K562 (cell line): ENCODE data around the gene PTPMT1. TPM values are rescaled to one million over a fixed set of nuclear protein-coding genes. Genes with fewer than 3 reads are reported as not detected.

ENCODE experiments used
- KAT7 ChIP-seq: sonication (generic); formaldehyde crosslinking; IDR thresholded peaks from 2 replicates; pipeline ENCODE4 v1.8.0; 2022; ENCODE audit warnings: missing genetic modification reagents, mild to moderate bottlenecking, borderline replicate concordance
- POLR2AphosphoS5 ChIP-seq: IDR thresholded peaks from 2 replicates; pipeline ENCODE4 v1.6.1; 2011; ENCODE audit warnings: mild to moderate bottlenecking, low read depth, low read length, moderate library complexity; ENCODE audit not compliant: control insufficient read depth, insufficient read depth
- PYGO2 ChIP-seq: fragments of 450-650 bp; IDR thresholded peaks from 2 replicates; pipeline ENCODE4 v1.6.1; 2016; ENCODE audit warnings: mild to moderate bottlenecking, missing genetic modification characterization, moderate library complexity, missing compliant biosample characterization
- RNF219 ChIP-seq: fragments of 250-450 bp; sonication (Bioruptor Pico); IDR thresholded peaks from 2 replicates; pipeline ENCODE4 v1.5.0; 2022; ENCODE audit warnings: mild to moderate bottlenecking
- SRSF1 ChIP-seq: fragments of 200-400 bp; formaldehyde crosslinking; IDR thresholded peaks from 2 replicates; pipeline ENCODE4 v1.6.1; 2017; ENCODE audit warnings: mild to moderate bottlenecking, low read depth, low read length, moderate library complexity
- ZBTB9 ChIP-seq: fragments of 450-650 bp; formaldehyde crosslinking; IDR thresholded peaks from 2 replicates; pipeline ENCODE4 v1.4.0; 2020; ENCODE audit warnings: mild to moderate bottlenecking, moderate library complexity
- ZNF318 ChIP-seq, 2 experiments: fragments of 450-650 bp; IDR thresholded peaks; 2 replicates each; pipeline ENCODE4 v1.6.1; 2016; ENCODE audit warnings: mild to moderate bottlenecking in 2 of 2, borderline replicate concordance in 1 of 2, low read depth in 1 of 2, moderate library complexity in 1 of 2
- ZNF347 ChIP-seq: fragments of 450-650 bp; formaldehyde crosslinking; IDR thresholded peaks from 2 replicates; pipeline ENCODE4 v1.4.0; 2020; ENCODE audit warnings: low read depth, mild to moderate bottlenecking, moderate library complexity
- ZNF57 ChIP-seq: fragments of 450-650 bp; formaldehyde crosslinking; IDR thresholded peaks from 2 replicates; pipeline ENCODE4 v1.4.0; 2020; ENCODE audit warnings: mild to moderate bottlenecking, moderate library complexity
- ZNF589 ChIP-seq: fragments of 200-800 bp; sonication (Bioruptor generic); IDR thresholded peaks from 2 replicates; pipeline ENCODE4 v1.6.1; 2016; ENCODE audit warnings: low read depth, missing genetic modification characterization, missing compliant biosample characterization
- polyA plus RNA-seq, 8 experiments: library from polyadenylated mRNA; depleted of rRNA in 4 of 8; stranded (reverse) in 5 of 8; unstranded in 3 of 8; fragments of >200 nt; fragmentation: Nextera tagmentation in 2 of 8; fragmentation: Illumina TruSeq in 1 of 8; extraction: Ambion mirVana in 2 of 8; extraction: Trizol in 1 of 8; gene quantifications; 2 replicates each; pipeline versions ENCODE4 v1.2.1 to v1.2.3, GENCODE V29; 2011 to 2014; ENCODE audit warnings: inconsistent platforms in 1 of 8, missing spikeins in 1 of 8
- total RNA-seq, 7 experiments: library from RNA; depleted of rRNA in 6 of 7; stranded (reverse); fragments of >200 nt in 6 of 7; fragmentation: Illumina TruSeq in 2 of 7; extraction: Trizol in 2 of 7; gene quantifications; 2 replicates each; pipeline versions ENCODE4 v1.2.1 to v1.2.3, GENCODE V29; 2011 to 2021; ENCODE audit warnings: low replicate concordance in 1 of 7
- TF ChIP-seq, protein P1 (sequence below): fragments of 450-650 bp; formaldehyde crosslinking; conservative IDR thresholded peaks from 2 replicates; pipeline ENCODE4 v1.4.0; 2022; ENCODE audit warnings: mild to moderate bottlenecking, missing genetic modification characterization

PTPMT1 gene
- total and polyA plus RNA-seq, 9 of the 15 experiments (the other 6 are each of a cell fraction or from before 2014, with no cell fraction given) = 10.4 to 140 (median 67.2) TPM

DNA sequence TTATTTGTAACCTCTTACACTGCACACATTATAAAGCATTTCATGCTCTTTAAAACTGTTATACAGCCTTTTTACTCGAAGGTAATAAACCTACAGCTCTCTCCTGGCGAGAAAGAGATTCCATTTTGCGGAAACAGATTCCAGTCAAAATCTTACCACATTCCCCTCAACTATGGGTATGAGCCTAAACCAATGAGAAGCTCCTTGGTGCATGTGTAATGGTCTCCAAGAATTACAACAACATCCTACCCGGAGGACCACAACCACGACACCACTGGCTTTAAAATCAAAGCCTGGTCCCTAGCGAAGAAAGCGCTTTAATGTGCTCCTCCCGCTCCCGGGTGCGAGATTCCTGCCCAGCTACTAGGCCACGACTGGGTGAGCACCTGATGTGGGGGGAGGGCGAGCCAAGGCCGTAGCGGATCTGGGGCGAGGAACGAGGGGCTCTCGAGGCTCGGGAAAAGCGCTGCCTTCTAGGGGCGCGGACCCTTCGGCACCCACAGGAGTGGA is 13.3 kb upstream of the PTPMT1 start (continued):
- TF ChIP-seq, protein P1, sequence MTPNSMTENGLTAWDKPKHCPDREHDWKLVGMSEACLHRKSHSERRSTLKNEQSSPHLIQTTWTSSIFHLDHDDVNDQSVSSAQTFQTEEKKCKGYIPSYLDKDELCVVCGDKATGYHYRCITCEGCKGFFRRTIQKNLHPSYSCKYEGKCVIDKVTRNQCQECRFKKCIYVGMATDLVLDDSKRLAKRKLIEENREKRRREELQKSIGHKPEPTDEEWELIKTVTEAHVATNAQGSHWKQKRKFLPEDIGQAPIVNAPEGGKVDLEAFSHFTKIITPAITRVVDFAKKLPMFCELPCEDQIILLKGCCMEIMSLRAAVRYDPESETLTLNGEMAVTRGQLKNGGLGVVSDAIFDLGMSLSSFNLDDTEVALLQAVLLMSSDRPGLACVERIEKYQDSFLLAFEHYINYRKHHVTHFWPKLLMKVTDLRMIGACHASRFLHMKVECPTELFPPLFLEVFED (CRISPR knock-in tag) = 0 out of 2 replicates have a peak, but pooled peaks have one; percentile 35
- no peak for TF ChIP-seq POLR2AphosphoS5
- TF ChIP-seq SRSF1 = no peak
- TF ChIP-seq ZBTB9 (CRISPR knock-in tag) = 0 out of 2 replicates have a peak, but pooled peaks have one; percentile 19
- TF ChIP-seq RNF219 (CRISPR knock-in tag) = no peak
- no peak for TF ChIP-seq ZNF347 (CRISPR knock-in tag)
- no peak for TF ChIP-seq PYGO2 (tag)
- TF ChIP-seq ZNF57 = no peak
- no peak for TF ChIP-seq ZNF318 (IDR thresholded peaks at IDR 0.05; ENCODE audit: borderline replicate concordance in 1 of 2, low read depth in 1 of 2)
- TF ChIP-seq KAT7 (CRISPR knock-in tag) = 0 out of 2 replicates have a peak, but pooled peaks have one; percentile 33
- TF ChIP-seq ZNF589 (CRISPR knock-in tag) = no peak
